Measurements from ENCODE around the gene STMN1.

DNA sequence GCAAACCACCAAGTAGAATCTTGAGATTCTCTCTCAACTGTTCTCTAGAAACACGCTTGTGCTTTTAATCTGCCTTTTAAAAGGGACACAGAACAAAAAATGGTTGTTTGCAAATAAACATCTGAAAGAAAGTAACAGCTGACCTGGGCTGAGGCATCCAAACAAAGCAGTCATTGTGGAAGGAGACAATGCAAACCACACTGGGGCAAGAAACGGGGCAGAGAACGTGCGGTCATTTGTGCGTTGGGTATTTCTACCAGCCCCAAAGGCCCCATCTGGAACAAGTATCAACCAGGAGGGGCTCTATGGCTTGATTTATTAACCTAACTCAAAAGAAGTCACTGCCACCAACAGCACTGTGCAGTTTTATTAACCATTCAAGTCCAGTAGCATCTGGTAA is 6.0 kb downstream of the STMN1 start:
- TF ChIP-seq, protein P1, sequence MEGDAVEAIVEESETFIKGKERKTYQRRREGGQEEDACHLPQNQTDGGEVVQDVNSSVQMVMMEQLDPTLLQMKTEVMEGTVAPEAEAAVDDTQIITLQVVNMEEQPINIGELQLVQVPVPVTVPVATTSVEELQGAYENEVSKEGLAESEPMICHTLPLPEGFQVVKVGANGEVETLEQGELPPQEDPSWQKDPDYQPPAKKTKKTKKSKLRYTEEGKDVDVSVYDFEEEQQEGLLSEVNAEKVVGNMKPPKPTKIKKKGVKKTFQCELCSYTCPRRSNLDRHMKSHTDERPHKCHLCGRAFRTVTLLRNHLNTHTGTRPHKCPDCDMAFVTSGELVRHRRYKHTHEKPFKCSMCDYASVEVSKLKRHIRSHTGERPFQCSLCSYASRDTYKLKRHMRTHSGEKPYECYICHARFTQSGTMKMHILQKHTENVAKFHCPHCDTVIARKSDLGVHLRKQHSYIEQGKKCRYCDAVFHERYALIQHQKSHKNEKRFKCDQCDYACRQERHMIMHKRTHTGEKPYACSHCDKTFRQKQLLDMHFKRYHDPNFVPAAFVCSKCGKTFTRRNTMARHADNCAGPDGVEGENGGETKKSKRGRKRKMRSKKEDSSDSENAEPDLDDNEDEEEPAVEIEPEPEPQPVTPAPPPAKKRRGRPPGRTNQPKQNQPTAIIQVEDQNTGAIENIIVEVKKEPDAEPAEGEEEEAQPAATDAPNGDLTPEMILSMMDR (IDR thresholded peaks at IDR 0.05; ENCODE audit: low read depth, low read length, poor library complexity, severe bottlenecking): no peak
- no peak for TF ChIP-seq EZH2phosphoT487 (IDR thresholded peaks at IDR 0.05; ENCODE audit: borderline replicate concordance, low read length)
